Smooth muscle cell of the umbilical artery (primary cell): ENCODE data around the gene ADAM11. TPM values are rescaled to one million over a fixed set of nuclear protein-coding genes. Genes with fewer than 3 reads are reported as not detected.

Source experiments
- total RNA-seq: library from RNA; depleted of rRNA; stranded (reverse); fragments of >200 nt; gene quantifications from 2 replicates; pipeline ENCODE4 v1.2.3, GENCODE V29; 2014

ADAM11 gene
- 0.30 and 0.69 TPM in 2 replicates for total RNA-seq

GRCh38 chr17:44758414-44759085, at the start of gene ADAM11:
Gene ADAM11, plus strand, starts transcription at chr17:44758988. Its CDS starts 212 bp downstream, at chr17:44759200.

GRCh38 chr17:44829523-44830358, 71.0 kb downstream of the ADAM11 start, which contains the start of gene GJC1:
Gene GJC1, minus strand, starts transcription at chr17:44830287. Its CDS starts 24,470 bp downstream, at chr17:44805817.

Other genes starting within 250 kb of the ADAM11 start
- 18.3 and 31.5 TPM in 2 replicates for gene FZD2, start 201.5 kb upstream of the ADAM11 start, total RNA-seq
- under 0.01 and 0.05 TPM in 2 replicates for gene MEIOC, start 102.5 kb upstream of the ADAM11 start, total RNA-seq
- gene CCDC43, start 69.2 kb upstream of the ADAM11 start, total RNA-seq = 37.4 and 37.9 TPM in 2 replicates
- gene DBF4B, start 50.3 kb upstream of the ADAM11 start, total RNA-seq = 3.0 and 4.8 TPM in 2 replicates
- gene GJC1, start 71.3 kb downstream of the ADAM11 start, total RNA-seq = 13.1 and 43.7 TPM in 2 replicates
- not detected in 2 replicates for gene HIGD1B, start 88.9 kb downstream of the ADAM11 start, total RNA-seq
- 92.1 and 207 TPM in 2 replicates for gene EFTUD2, start 140.5 kb downstream of the ADAM11 start, total RNA-seq
- 1.5 and 2.0 TPM in 2 replicates for gene GFAP, start 156.5 kb downstream of the ADAM11 start, total RNA-seq
- 0.30 and 3.2 TPM in 2 replicates for gene KIF18B, start 188.8 kb downstream of the ADAM11 start, total RNA-seq
- 0.30 TPM in 1 of 2 replicates, not detected in the other for gene C1QL1, start 209.3 kb downstream of the ADAM11 start, total RNA-seq